ENCODE data around the gene GASK1A.

The GASK1A gene

DNA sequence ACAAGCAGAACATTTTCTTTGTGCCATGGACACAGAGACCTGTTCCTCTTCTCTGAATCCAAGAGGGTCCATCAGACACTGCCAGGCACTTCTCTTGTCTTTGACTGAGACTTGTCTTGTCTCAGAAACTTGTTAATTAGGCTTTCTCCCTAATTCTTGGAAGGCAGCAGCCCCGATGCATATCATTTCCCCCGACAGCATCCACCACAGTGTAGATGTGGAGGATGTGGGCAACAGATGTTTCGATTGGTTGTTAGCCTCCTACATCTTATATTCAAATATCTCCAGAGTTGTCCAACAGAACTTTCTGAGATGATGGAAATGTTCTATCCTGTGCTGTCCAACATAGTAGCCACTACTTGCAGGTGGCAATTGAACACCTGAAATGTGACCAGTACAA lies 15.5 kb downstream of the GASK1A start:
- no peak overlapping the region for H3K4me3 ChIP-seq (ENCODE audit: low read depth, low read length)
- TF ChIP-seq, protein P1, sequence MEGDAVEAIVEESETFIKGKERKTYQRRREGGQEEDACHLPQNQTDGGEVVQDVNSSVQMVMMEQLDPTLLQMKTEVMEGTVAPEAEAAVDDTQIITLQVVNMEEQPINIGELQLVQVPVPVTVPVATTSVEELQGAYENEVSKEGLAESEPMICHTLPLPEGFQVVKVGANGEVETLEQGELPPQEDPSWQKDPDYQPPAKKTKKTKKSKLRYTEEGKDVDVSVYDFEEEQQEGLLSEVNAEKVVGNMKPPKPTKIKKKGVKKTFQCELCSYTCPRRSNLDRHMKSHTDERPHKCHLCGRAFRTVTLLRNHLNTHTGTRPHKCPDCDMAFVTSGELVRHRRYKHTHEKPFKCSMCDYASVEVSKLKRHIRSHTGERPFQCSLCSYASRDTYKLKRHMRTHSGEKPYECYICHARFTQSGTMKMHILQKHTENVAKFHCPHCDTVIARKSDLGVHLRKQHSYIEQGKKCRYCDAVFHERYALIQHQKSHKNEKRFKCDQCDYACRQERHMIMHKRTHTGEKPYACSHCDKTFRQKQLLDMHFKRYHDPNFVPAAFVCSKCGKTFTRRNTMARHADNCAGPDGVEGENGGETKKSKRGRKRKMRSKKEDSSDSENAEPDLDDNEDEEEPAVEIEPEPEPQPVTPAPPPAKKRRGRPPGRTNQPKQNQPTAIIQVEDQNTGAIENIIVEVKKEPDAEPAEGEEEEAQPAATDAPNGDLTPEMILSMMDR (IDR thresholded peaks at IDR 0.05; ENCODE audit: low read depth, low read length) = no peak

DNA sequence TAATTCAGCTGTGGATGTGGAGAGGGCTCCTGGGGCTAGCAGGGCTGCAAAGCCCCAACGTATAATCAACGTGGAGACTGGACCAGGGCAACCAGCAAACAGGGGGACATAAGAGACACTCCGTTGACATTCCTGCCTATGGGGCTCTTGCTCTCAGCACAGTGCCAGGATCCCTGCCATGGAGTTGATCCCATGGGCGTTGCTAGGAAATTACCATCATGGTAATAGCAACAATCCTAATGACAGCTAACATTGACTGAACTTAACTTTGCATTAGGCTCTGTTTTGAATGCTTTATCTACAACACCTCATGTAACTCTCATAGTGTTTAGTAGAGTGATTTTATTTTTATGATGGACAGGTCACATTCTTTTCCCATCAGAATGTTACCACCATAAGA lies 16.9 kb downstream of the GASK1A start:
- no peak overlapping the region for H3K4me3 ChIP-seq (ENCODE audit: low read depth, low read length)
- TF ChIP-seq, protein P1 (IDR thresholded peaks at IDR 0.05; ENCODE audit: low read depth, low read length) = no peak

DNA sequence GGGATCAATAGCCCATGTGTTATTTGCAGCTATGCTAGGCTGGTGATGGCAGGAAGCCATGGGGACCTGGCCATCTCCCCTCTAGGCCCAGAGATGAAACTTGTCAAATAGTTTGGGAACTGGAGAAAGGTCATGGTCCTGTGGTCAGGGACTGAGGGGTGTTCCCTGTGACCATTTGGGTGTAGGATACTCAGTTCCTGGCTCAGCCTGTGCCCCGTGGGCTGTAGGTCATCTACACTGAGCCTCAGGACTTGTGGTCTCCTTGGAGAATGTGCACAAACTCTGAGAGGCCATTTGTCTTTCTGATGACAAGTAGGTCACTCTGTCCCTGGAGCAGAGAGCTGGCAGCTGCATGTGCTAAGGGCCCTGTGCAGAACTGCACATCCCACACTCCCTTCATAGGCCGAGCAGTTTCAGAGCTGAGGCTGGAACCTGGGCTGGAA lies 17.5 kb downstream of the GASK1A start:
- TF ChIP-seq, protein P1 (IDR thresholded peaks at IDR 0.05; ENCODE audit: low read depth, low read length) = no peak
- H3K4me3 ChIP-seq (ENCODE audit: low read depth, low read length) = no peak overlapping the region

DNA sequence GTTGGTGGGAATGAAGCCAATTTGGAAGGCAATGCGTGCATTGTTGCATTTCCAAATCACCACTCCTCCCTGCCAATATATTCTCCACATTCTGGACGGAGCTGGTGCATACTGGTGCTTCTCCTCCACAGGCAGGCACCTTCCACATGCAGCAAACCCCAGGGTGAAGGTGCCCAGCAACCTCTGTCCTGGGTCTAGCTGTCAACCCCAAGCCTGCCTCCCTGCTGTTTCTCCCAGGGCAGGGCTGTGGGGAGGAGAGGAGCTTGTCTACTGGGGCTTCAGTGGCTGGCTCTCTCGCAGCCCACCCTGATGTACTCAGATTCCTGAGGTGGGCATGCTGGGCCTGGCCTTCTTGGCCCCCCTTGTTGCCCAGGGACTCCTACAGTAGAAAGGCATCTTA lies 20.1 kb downstream of the GASK1A start:
- no peak overlapping the region for H3K4me3 ChIP-seq (ENCODE audit: low read depth, low read length)
- TF ChIP-seq, protein P1 (IDR thresholded peaks at IDR 0.05; ENCODE audit: low read depth, low read length) = no peak

DNA sequence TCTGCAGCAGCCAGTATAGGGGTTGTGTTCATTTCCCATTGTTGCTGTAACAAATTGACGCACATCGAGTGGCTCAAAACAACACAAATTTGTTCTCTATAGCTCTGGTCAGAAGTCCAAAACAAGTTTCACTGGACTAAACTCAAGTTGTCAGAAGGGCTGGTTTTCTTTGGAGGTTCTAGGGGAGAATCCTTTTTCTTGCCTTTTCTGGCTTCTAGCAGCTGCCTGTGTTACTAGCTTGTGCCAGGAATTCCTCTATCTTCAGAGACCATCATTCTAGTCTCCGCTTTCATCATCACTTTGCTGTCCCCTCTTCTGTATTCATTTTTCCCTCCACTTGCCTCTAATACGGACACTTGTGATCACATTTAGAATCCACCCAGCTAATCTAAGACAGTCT lies 20.5 kb downstream of the GASK1A start:
- TF ChIP-seq, protein P1 (IDR thresholded peaks at IDR 0.05; ENCODE audit: low read depth, low read length) = no peak
- no peak overlapping the region for H3K4me3 ChIP-seq (ENCODE audit: low read depth, low read length)

DNA sequence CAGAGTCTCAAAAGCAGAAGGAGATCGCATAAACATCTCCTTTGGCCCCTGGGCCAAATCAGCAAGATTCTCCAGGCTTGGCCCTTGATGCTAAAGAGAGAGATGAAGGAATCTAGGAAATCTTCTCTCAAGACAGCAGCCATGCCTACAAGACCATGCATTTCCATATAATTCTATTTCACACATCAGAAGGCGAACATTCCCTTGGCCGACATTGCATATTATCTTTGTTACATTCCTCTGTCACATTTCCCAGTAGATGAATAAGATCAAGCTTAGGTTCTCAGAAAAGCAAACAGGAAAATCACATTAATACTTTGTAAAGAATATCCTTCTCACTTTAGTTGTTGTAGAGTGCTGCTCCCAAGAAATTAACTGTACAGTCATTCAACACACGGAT lies 21.3 kb downstream of the GASK1A start:
- no peak overlapping the region for H3K4me3 ChIP-seq (ENCODE audit: low read depth, low read length)
- TF ChIP-seq, protein P1 (IDR thresholded peaks at IDR 0.05; ENCODE audit: low read depth, low read length) = no peak

DNA sequence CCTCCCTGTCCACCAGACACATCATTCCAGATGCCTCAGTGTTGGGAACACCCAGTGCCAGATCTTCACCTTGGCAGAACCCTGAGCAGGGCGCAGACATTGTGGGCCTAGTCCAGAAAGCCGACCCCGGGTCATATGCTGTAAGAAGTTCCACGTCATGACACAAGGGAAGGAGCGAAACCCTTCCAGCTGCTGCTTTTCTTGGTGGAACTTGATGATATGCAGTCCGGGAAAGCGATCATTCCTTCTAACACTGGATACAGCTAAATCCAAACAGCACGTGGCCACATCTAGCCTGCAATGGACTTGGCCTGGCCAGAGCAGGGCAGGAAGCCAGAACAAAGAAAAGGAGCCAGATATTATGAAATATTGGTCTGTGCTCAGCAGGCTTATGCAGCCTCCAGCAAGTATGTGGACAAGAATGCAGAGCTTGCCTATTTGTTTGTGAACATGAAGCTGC lies 22.0 kb downstream of the GASK1A start:
- TF ChIP-seq, protein P1 (IDR thresholded peaks at IDR 0.05; ENCODE audit: low read depth, low read length) = no peak
- H3K4me3 ChIP-seq (ENCODE audit: low read depth, low read length) = no peak overlapping the region

Measured in WI38 (cell line).